Keratinocyte (primary cell): ENCODE data around the gene NAPA. TPM values are rescaled to one million over a fixed set of nuclear protein-coding genes. Genes with fewer than 3 reads are reported as not detected.

ENCODE experiments used
- DNase-seq: peaks from one replicate; pipeline ENCODE4 v3.0.0-alpha.2; 2011; ENCODE audit warnings: low read depth, missing footprints, low spot score
- FAIRE-seq: peaks from 2 replicates; lab custom pipeline; 2011; peaks lifted over from hg19 to GRCh38; lab: Jason Lieb, UNC
- H2AFZ ChIP-seq: 2 replicates; pipeline ENCODE4 v1.6.0; 2012; ENCODE audit warnings: low read length, control low read depth, inconsistent platforms; ENCODE audit not compliant: control insufficient read depth
- H3K27ac ChIP-seq: 2 replicates; pipeline ENCODE4 v1.5.1; 2011; ENCODE audit warnings: low read length; ENCODE audit not compliant: control insufficient read depth, insufficient read depth
- H3K27me3 ChIP-seq: 3 replicates; pipeline ENCODE4 v1.6.0; 2011; ENCODE audit warnings: low read length; ENCODE audit not compliant: control insufficient read depth, insufficient read depth; ENCODE audit errors: extremely low read depth
- H3K36me3 ChIP-seq, 2 experiments: 2 replicates in 1 of 2; 3 replicates in 1 of 2; pipeline ENCODE4 v1.5.1; 2011; ENCODE audit warnings: low read length in 2 of 2, mild to moderate bottlenecking in 1 of 2; ENCODE audit not compliant: control insufficient read depth in 2 of 2, insufficient read depth in 2 of 2; ENCODE audit errors: extremely low read depth in 1 of 2
- H3K4me1 ChIP-seq: 3 replicates; pipeline ENCODE4 v1.5.1; 2011; ENCODE audit warnings: low read length; ENCODE audit not compliant: control insufficient read depth, insufficient read depth; ENCODE audit errors: extremely low read depth
- H3K4me2 ChIP-seq: 3 replicates; pipeline ENCODE4 v1.6.0; 2011; ENCODE audit warnings: low read depth, low read length; ENCODE audit not compliant: control insufficient read depth, insufficient read depth; ENCODE audit errors: extremely low read depth
- H3K4me3 ChIP-seq, 3 experiments: fragments of 200-600 bp in 1 of 3; sonication (generic) in 1 of 3; 2 replicates in 2 of 3; 3 replicates in 1 of 3; pipeline ENCODE4 v1.5.1; 2011 to 2016; ENCODE audit warnings: low read length in 3 of 3, mild to moderate bottlenecking in 3 of 3, control low read depth in 2 of 3, inconsistent platforms in 1 of 3, low read depth in 1 of 3, mixed read lengths in 1 of 3, mixed run types in 1 of 3, moderate library complexity in 1 of 3; ENCODE audit not compliant: control insufficient read depth in 2 of 3, insufficient read depth in 2 of 3; ENCODE audit errors: extremely low read depth in 1 of 3
- H3K79me2 ChIP-seq: 2 replicates; pipeline ENCODE4 v1.6.0; 2012; ENCODE audit warnings: low read length; ENCODE audit not compliant: control insufficient read depth, insufficient read depth
- H3K9ac ChIP-seq: 3 replicates; pipeline ENCODE4 v1.6.0; 2011; ENCODE audit warnings: low read length; ENCODE audit not compliant: control insufficient read depth, insufficient read depth; ENCODE audit errors: extremely low read depth
- H3K9me1 ChIP-seq: 3 replicates; pipeline ENCODE4 v1.6.0; 2011; ENCODE audit warnings: low read length; ENCODE audit not compliant: control insufficient read depth, insufficient read depth; ENCODE audit errors: extremely low read depth
- H3K9me3 ChIP-seq: 2 replicates; pipeline ENCODE4 v1.5.1; 2012; ENCODE audit warnings: low read depth, low read length; ENCODE audit not compliant: control insufficient read depth
- H4K20me1 ChIP-seq: 3 replicates; pipeline ENCODE4 v1.6.0; 2011; ENCODE audit warnings: low read length; ENCODE audit not compliant: control insufficient read depth, insufficient read depth; ENCODE audit errors: extremely low read depth
- CTCF ChIP-seq, 3 experiments: IDR thresholded peaks in 1 of 3; conservative IDR thresholded peaks in 1 of 3; optimal IDR thresholded peaks in 1 of 3; 2 replicates in 2 of 3; 3 replicates in 1 of 3; pipeline versions ENCODE3 to v1.5.1; 2011; ENCODE audit warnings: low read length in 3 of 3, mild to moderate bottlenecking in 3 of 3, moderate library complexity in 2 of 3, control low read depth in 1 of 3, inconsistent platforms in 1 of 3; ENCODE audit not compliant: insufficient read depth in 2 of 3; ENCODE audit errors: extremely low read depth in 1 of 3
- EZH2 ChIP-seq: IDR thresholded peaks from one replicate; pipeline ENCODE4 v1.6.1; 2012; ENCODE audit warnings: inconsistent platforms, mild to moderate bottlenecking, low read length, moderate library complexity
- dilution Hi-C: fragments of 300-500 bp; cut with MboI; formaldehyde crosslinking; loops from one replicate; pipeline ENCODE4 v1.7.0; 2020; ENCODE audit warnings: low sequenced_read_pairs; ENCODE audit not compliant: extremely low pct_ligation_motif_present
- polyA plus RNA-seq, 5 experiments: library from polyadenylated mRNA; depleted of rRNA in 3 of 5; stranded (reverse) in 3 of 5; stranded (forward) in 1 of 5; unstranded in 1 of 5; fragments of >200 nt; gene quantifications; 1 replicate in 1 of 5; 2 replicates in 3 of 5; 3 replicates in 1 of 5; pipeline versions ENCODE4 v1.2.1 to v1.2.3, GENCODE V29; 2011 to 2012; ENCODE audit warnings: missing spikeins in 2 of 5, low read depth in 1 of 5, low replicate concordance in 1 of 5

Gene NAPA
- polyA plus RNA-seq, 1 donor (not counting 4 experiments of a cell fraction or from before 2014, with no cell fraction given): 89.0 TPM

DNA sequence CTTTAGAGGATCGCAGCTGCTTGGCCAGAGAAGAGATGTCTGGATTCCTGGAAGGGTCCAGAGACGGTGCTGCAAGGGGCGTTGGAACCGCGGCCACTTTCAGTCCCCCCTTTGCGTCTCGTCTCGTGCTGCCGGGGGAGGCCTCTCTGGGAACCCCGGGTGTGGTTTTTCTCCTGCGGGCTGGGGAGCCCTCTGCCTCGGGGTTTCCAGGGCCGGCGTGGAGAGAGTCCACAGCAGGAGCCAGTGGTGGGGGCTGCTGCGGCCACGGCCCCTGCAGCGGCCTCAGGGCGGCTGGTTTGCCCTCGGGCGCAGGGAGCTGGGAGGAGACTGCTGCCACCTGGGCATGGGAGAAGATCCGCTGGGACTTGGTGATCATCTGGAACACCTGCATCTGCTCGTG lies 29.6 kb upstream of the NAPA start:
- no peak for FAIRE-seq

DNA sequence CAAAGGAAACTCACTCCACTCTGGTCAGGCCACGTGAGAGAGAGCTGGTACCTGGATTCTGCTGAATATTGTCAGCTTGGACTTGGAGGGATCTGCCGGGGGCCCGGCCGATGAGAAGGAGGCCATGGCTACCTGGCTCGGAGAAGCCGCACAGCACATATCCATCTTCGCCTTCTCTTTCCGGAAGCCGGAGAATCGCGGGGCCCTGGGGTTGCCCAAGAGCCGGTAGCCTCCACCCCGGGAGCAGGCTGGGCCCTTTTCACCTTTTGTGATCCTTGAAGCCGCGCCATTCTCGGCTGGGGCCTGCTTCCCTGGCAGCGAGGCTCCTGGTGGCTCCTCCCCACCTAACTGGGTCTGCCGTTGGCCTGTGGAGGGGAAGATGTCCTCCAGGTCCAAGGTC lies 29.2 kb upstream of the NAPA start:
- Histone ChIP-seq H3K4me3 (no peak overlapping the region), H3K4me1 (no peaks in the 10 kb centered on the region), H3K27me3 (peaks cover 25% of the 10 kb centered on the region), H2AFZ (no peak overlapping the region), H3K9me1 (no peaks in the 10 kb centered on the region), H3K4me2 (no peak overlapping the region), H4K20me1 (no peaks in the 10 kb centered on the region), H3K9me3 (no peaks in the 10 kb centered on the region), H3K79me2 (no peaks in the 10 kb centered on the region), H3K36me3 (no peaks in the 10 kb centered on the region), H3K27ac (no peak overlapping the region), H3K9ac (no peak overlapping the region)
- TF ChIP-seq CTCF (optimal IDR thresholded peaks at IDR 0.05 in 1 of 3, IDR thresholded peaks at IDR 0.05 in 1 of 3, conservative IDR thresholded peaks at IDR 0.05 in 1 of 3; ENCODE audit: extremely low read depth in 1 of 3, insufficient read depth in 2 of 3, low read length in 3 of 3) (no peak), EZH2 (no peak)
- no peak for DNase-seq
- dilution Hi-C loops: no loop called here
- no peak for FAIRE-seq

More for the DNA sequence above, 29.6 kb upstream of the NAPA start:
- Histone ChIP-seq H3K9ac (no peak overlapping the region), H3K4me3 (no peak overlapping the region), H3K27me3 (peaks cover 28% of the 10 kb centered on the region), H3K4me1 (no peaks in the 10 kb centered on the region), H2AFZ (no peak overlapping the region), H4K20me1 (no peaks in the 10 kb centered on the region), H3K9me1 (no peaks in the 10 kb centered on the region), H3K4me2 (no peak overlapping the region), H3K36me3 (no peaks in the 10 kb centered on the region), H3K79me2 (no peaks in the 10 kb centered on the region), H3K9me3 (no peaks in the 10 kb centered on the region), H3K27ac (no peak overlapping the region)
- TF ChIP-seq EZH2 (no peak), CTCF (optimal IDR thresholded peaks at IDR 0.05 in 1 of 3, IDR thresholded peaks at IDR 0.05 in 1 of 3, conservative IDR thresholded peaks at IDR 0.05 in 1 of 3; ENCODE audit: extremely low read depth in 1 of 3, insufficient read depth in 2 of 3, low read length in 3 of 3) (no peak)
- no peak for DNase-seq
- dilution Hi-C loops: no loop called here
